PC-3 (cell line): ENCODE measurements around the gene NAA25. TPM values are rescaled to one million over a fixed set of nuclear protein-coding genes. Genes with fewer than 3 reads are reported as not detected.

ENCODE experiments used
- ATAC-seq: fragments of 200-7000 bp; cut with Tn5 transposase; 2 replicates; pipeline ENCODE4 v1.9.1; 2020; ENCODE audit warnings: mild to moderate bottlenecking, moderate library complexity
- BruUV-seq: library from RNA; stranded (reverse); fragments of 400-500 nt; replicated peaks from 2 replicates; lab custom pipeline; 2021; lab: Mats Ljungman, UMichigan
- CTCF ChIA-PET: fragments of 300-600 bp; sonication (Branson Sonifier 250); formaldehyde crosslinking; loops from one replicate; lab custom pipeline; 2022; ENCODE audit warnings: antibody characterized with exemption; lab: Charles Lee
- POLR2A ChIA-PET: fragments of 300-600 bp; sonication (Branson Sonifier 250); formaldehyde crosslinking; loops from one replicate; lab custom pipeline; 2022; ENCODE audit warnings: antibody characterized with exemption; ENCODE audit not compliant: unreplicated experiment; lab: Charles Lee
- DNase-seq: peaks from one replicate; pipeline ENCODE4 v3.0.0-alpha.2; 2015
- H2AFZ ChIP-seq: fragments of 300-600 bp; sonication (generic); 2 replicates; pipeline ENCODE4 v1.6.0; 2016; ENCODE audit warnings: antibody characterized with exemption, low read length
- H3F3A ChIP-seq: fragments of 300-600 bp; sonication (generic); one replicate; pipeline ENCODE4 v1.6.0; 2017; ENCODE audit warnings: antibody characterized with exemption, low read length, control low read depth, mild to moderate bottlenecking; ENCODE audit not compliant: unreplicated experiment
- H3K27ac ChIP-seq: fragments of 300-600 bp; sonication (generic); 2 replicates; pipeline ENCODE4 v1.5.1; 2016; ENCODE audit warnings: mild to moderate bottlenecking, low read length
- H3K27me3 ChIP-seq: fragments of 300-600 bp; sonication (generic); 2 replicates; pipeline ENCODE4 v1.6.1; 2016; ENCODE audit warnings: low read length, mixed read lengths
- H3K36me3 ChIP-seq: fragments of 300-600 bp; sonication (generic); 2 replicates; pipeline ENCODE4 v1.6.1; 2016; ENCODE audit warnings: low read depth, mixed run types, low read length, mixed read lengths
- H3K4me1 ChIP-seq: fragments of 300-600 bp; sonication (generic); 2 replicates; pipeline ENCODE4 v1.5.1; 2016; ENCODE audit warnings: low read length; ENCODE audit not compliant: insufficient read depth
- H3K4me2 ChIP-seq: fragments of 300-600 bp; sonication (generic); 2 replicates; pipeline ENCODE4 v1.6.0; 2016; ENCODE audit warnings: low read length
- H3K4me3 ChIP-seq: fragments of 300-600 bp; sonication (generic); 2 replicates; pipeline ENCODE4 v1.5.1; 2016; ENCODE audit warnings: mild to moderate bottlenecking, low read length, mixed read lengths
- H3K79me2 ChIP-seq: fragments of 300-600 bp; sonication (generic); 2 replicates; pipeline ENCODE4 v1.6.1; 2017; ENCODE audit warnings: low read length, mixed read lengths
- H3K9ac ChIP-seq: fragments of 300-600 bp; sonication (generic); 2 replicates; pipeline ENCODE4 v1.6.0; 2016; ENCODE audit warnings: mild to moderate bottlenecking, low read length
- H3K9me2 ChIP-seq: fragments of 300-600 bp; sonication (generic); replicated peaks from 2 replicates; pipeline ENCODE4 v1.6.1; 2016; ENCODE audit warnings: mixed run types, low read length, mixed read lengths
- H3K9me3 ChIP-seq: fragments of 300-600 bp; sonication (generic); 2 replicates; pipeline ENCODE4 v1.6.1; 2016; ENCODE audit warnings: low read length, mixed read lengths
- H4K20me1 ChIP-seq: fragments of 300-600 bp; sonication (generic); 2 replicates; pipeline ENCODE4 v1.6.1; 2016; ENCODE audit warnings: low read length, mixed read lengths
- CTCF ChIP-seq: fragments of 300-600 bp; sonication (generic); conservative IDR thresholded peaks from 2 replicates; pipeline ENCODE4 v1.5.1; 2017; ENCODE audit warnings: antibody characterized with exemption, low read depth, mild to moderate bottlenecking, low read length
- EZH2 ChIP-seq: fragments of 300-600 bp; sonication (generic); IDR thresholded peaks from one replicate; pipeline ENCODE4 v1.6.1; 2017; ENCODE audit warnings: antibody characterized with exemption, mild to moderate bottlenecking, low read length; ENCODE audit not compliant: unreplicated experiment
- EZH2phosphoT487 ChIP-seq: fragments of 300-600 bp; sonication (generic); IDR thresholded peaks from 2 replicates; pipeline ENCODE4 v1.6.1; 2018; ENCODE audit warnings: mild to moderate bottlenecking, antibody characterized with exemption, low read length, borderline replicate concordance
- intact Hi-C: fragments of 100-400 bp; cut with micrococcal nuclease; formaldehyde crosslinking; loops from 2 replicates; pipeline ENCODE4 v1.9.0; 2023
- total RNA-seq: library from RNA; depleted of rRNA; stranded (reverse); fragments of >200 nt; gene quantifications from 2 replicates; pipeline ENCODE4 v1.2.3, GENCODE V29; 2014

Gene NAA25
- total RNA-seq, 1 experiment from 2014 or later, result 33.3 TPM

- no peaks in the 10 kb centered on the region for H4K20me1 ChIP-seq
- peaks cover 5% of the 10 kb centered on the region; the same call in 1 of the 2 replicates for H3K4me1 ChIP-seq
- TF ChIP-seq EZH2phosphoT487 (no peak), EZH2 (no peak), CTCF (no peak)
- intact Hi-C loops, result no loop called here
- no peaks in the 10 kb centered on the region for H3K9me3 ChIP-seq
- H3F3A ChIP-seq, result no peaks in the 10 kb centered on the region
- H3K9ac ChIP-seq, result no peak overlapping the region
- no TSS peak for BruUV-seq
- H3K9me2 ChIP-seq, result no peaks in the 10 kb centered on the region
- no peak overlapping the region for H3K27ac ChIP-seq
- ATAC-seq (no peak), DNase-seq (no peak)
- no peaks in the 10 kb centered on the region for H3K79me2 ChIP-seq
- no peak overlapping the region for H3K4me2 ChIP-seq
- ChIA-PET CTCF (no interaction called here), POLR2A (no interaction called here)
- H3K27me3 ChIP-seq, result no peaks in the 10 kb centered on the region
- H2AFZ ChIP-seq, result no peak overlapping the region
- no peak overlapping the region for H3K4me3 ChIP-seq
- H3K36me3 ChIP-seq, result no peaks in the 10 kb centered on the region
Measured at GRCh38 chr12:111993292-111994150, 115.1 kb downstream of the NAA25 start.

- POLR2A ChIA-PET, result no interaction called here
- TF ChIP-seq CTCF (no peak), EZH2phosphoT487 (no peak), EZH2 (no peak)
- H3K36me3 ChIP-seq, result no peaks in the 10 kb centered on the region
- H3K4me1 ChIP-seq, result peaks cover 5% of the 10 kb centered on the region; the same call in 1 of the 2 replicates
- H3K4me3 ChIP-seq, result no peak overlapping the region
- H3K9me3 ChIP-seq, result no peaks in the 10 kb centered on the region
- CTCF ChIA-PET, result no interaction called here
- H3K9ac ChIP-seq, result no peak overlapping the region
- no peak for ATAC-seq
- no peaks in the 10 kb centered on the region for H4K20me1 ChIP-seq
- H3F3A ChIP-seq, result no peaks in the 10 kb centered on the region
- DNase-seq, result no peak
- H3K4me2 ChIP-seq, result no peak overlapping the region
- H2AFZ ChIP-seq, result no peak overlapping the region
- no peaks in the 10 kb centered on the region for H3K9me2 ChIP-seq
- no peaks in the 10 kb centered on the region for H3K79me2 ChIP-seq
- H3K27me3 ChIP-seq, result no peaks in the 10 kb centered on the region
- intact Hi-C loops, result no loop called here
- no TSS peak for BruUV-seq
- no peak overlapping the region for H3K27ac ChIP-seq
Measured at GRCh38 chr12:111992464-111992863, 116.1 kb downstream of the NAA25 start.

- Histone ChIP-seq H4K20me1 (no peaks in the 10 kb centered on the region), H3K27ac (no peak overlapping the region), H3K4me1 (peaks cover 5% of the 10 kb centered on the region; the same call in 1 of the 2 replicates), H3K4me2 (no peak overlapping the region), H3K79me2 (no peaks in the 10 kb centered on the region), H3K4me3 (no peak overlapping the region), H3K9me2 (no peaks in the 10 kb centered on the region), H2AFZ (no peak overlapping the region), H3K9me3 (no peaks in the 10 kb centered on the region), H3F3A (no peaks in the 10 kb centered on the region), H3K27me3 (no peaks in the 10 kb centered on the region), H3K36me3 (no peaks in the 10 kb centered on the region), H3K9ac (no peak overlapping the region)
- no peak for DNase-seq
- intact Hi-C loops, result no loop called here
- TF ChIP-seq EZH2, result no peak
- ChIA-PET POLR2A (no interaction called here), CTCF (no interaction called here)
- ATAC-seq, result no peak
- BruUV-seq, result no TSS peak
Measured at GRCh38 chr12:111991946-111992345, 116.6 kb downstream of the NAA25 start.
